OCI-LY7 (cell line): ENCODE results near the gene TEKT5. TPM values are rescaled to one million over a fixed set of nuclear protein-coding genes. Genes with fewer than 3 reads are reported as not detected.

ENCODE experiments used
- BruUV-seq: library from RNA; stranded (reverse); fragments of 400-500 nt; replicated peaks from 2 replicates; lab custom pipeline; 2021; lab: Mats Ljungman, UMichigan
- CTCF ChIA-PET: fragments of 300-600 bp; sonication (Branson Sonifier 250); formaldehyde crosslinking; loops from one replicate; lab custom pipeline; 2022; ENCODE audit warnings: antibody characterized with exemption; ENCODE audit not compliant: unreplicated experiment; lab: Charles Lee
- POLR2A ChIA-PET: fragments of 300-600 bp; sonication (Branson Sonifier 250); formaldehyde crosslinking; loops from one replicate; lab custom pipeline; 2022; ENCODE audit warnings: antibody characterized with exemption; lab: Charles Lee
- DNase-seq: peaks from one replicate; pipeline ENCODE4 v3.0.0-alpha.2; 2015; ENCODE audit warnings: low spot score
- H2AFZ ChIP-seq: fragments of 200-600 bp; sonication (generic), shearing (Covaris generic); 2 replicates; pipeline ENCODE4 v1.6.1; 2014; ENCODE audit warnings: mild to moderate bottlenecking, antibody characterized with exemption, low read length, moderate library complexity
- H3K27ac ChIP-seq: fragments of 200-600 bp; sonication (generic); 2 replicates; pipeline ENCODE4 v1.5.1; 2014; ENCODE audit warnings: mixed run types, low read depth, mild to moderate bottlenecking, moderate library complexity, low read length, inconsistent platforms; ENCODE audit not compliant: poor library complexity, severe bottlenecking
- H3K36me3 ChIP-seq: fragments of 200-600 bp; sonication (generic); 2 replicates; pipeline ENCODE4 v1.6.1; 2014; ENCODE audit warnings: mild to moderate bottlenecking, antibody characterized with exemption, low read length, moderate library complexity, mixed read lengths; ENCODE audit not compliant: insufficient read depth
- H3K4me1 ChIP-seq: fragments of 200-600 bp; sonication (generic); 2 replicates; pipeline ENCODE4 v1.5.1; 2014; ENCODE audit warnings: mild to moderate bottlenecking, low read length; ENCODE audit not compliant: insufficient read depth, poor library complexity, severe bottlenecking
- H3K4me2 ChIP-seq: fragments of 200-600 bp; sonication (generic); 2 replicates; pipeline ENCODE4 v1.6.1; 2014; ENCODE audit warnings: mild to moderate bottlenecking, low read length
- H3K4me3 ChIP-seq: fragments of 200-600 bp; sonication (generic); 2 replicates; pipeline ENCODE4 v1.5.1; 2014; ENCODE audit warnings: mild to moderate bottlenecking, low read depth, low read length; ENCODE audit not compliant: poor library complexity, severe bottlenecking
- H3K79me2 ChIP-seq: fragments of 200-600 bp; sonication (generic); 2 replicates; pipeline ENCODE4 v1.6.1; 2016; ENCODE audit warnings: low read depth, mild to moderate bottlenecking, low read length, moderate library complexity, mixed read lengths; ENCODE audit not compliant: insufficient read depth
- H3K9me2 ChIP-seq: fragments of 200-600 bp; sonication (generic); 2 replicates; pipeline ENCODE4 v1.6.1; 2016; ENCODE audit warnings: mild to moderate bottlenecking, low read length, mixed read lengths; ENCODE audit not compliant: insufficient read depth
- H3K9me3 ChIP-seq: fragments of 200-600 bp; sonication (generic); 2 replicates; pipeline ENCODE4 v1.6.1; 2014; ENCODE audit warnings: mild to moderate bottlenecking, mixed run types, low read length, mixed read lengths
- H4K20me1 ChIP-seq: fragments of 200-600 bp; sonication (generic); 2 replicates; pipeline ENCODE4 v1.6.1; 2014; ENCODE audit warnings: mild to moderate bottlenecking, antibody characterized with exemption, low read length, moderate library complexity, mixed read lengths; ENCODE audit not compliant: insufficient read depth
- EZH2phosphoT487 ChIP-seq: fragments of 200-600 bp; sonication (generic); IDR thresholded peaks from 2 replicates; pipeline ENCODE4 v1.6.1; 2018; ENCODE audit warnings: low read depth, borderline replicate concordance, mild to moderate bottlenecking, mixed run types, antibody characterized with exemption, low read length, moderate library complexity, mixed read lengths
- intact Hi-C: fragments of 100-400 bp; cut with micrococcal nuclease; formaldehyde crosslinking; loops from one replicate; pipeline ENCODE4 v1.10.0; 2022; ENCODE audit not compliant: unreplicated experiment
- total RNA-seq, 2 experiments: library from RNA; depleted of rRNA in 1 of 2; stranded (reverse); fragments of >200 nt in 1 of 2; shearing (Covaris generic) in 1 of 2; gene quantifications; 2 replicates each; pipeline ENCODE4 v1.2.3, GENCODE V29; 2014 to 2022
- TF ChIP-seq, protein P1 (sequence below): fragments of 200-600 bp; sonication (generic); conservative IDR thresholded peaks from 2 replicates; pipeline ENCODE4 v1.5.1; 2014; ENCODE audit warnings: mild to moderate bottlenecking, antibody characterized with exemption, low read length, moderate library complexity, mixed read lengths

TEKT5 gene
- total RNA-seq, 2 experiments from 2014 or later, result 0.32 to 0.74 TPM

GRCh38 chr16:10619271-10619849 is 75.4 kb downstream of the TEKT5 start:
- Histone ChIP-seq H3K36me3 (no peaks in the 10 kb centered on the region), H3K4me3 (no peak overlapping the region), H3K4me1 (no peaks in the 10 kb centered on the region), H3K79me2 (no peaks in the 10 kb centered on the region), H3K9me2 (no peaks in the 10 kb centered on the region), H3K9me3 (no peaks in the 10 kb centered on the region), H3K27ac (no peak overlapping the region), H4K20me1 (no peaks in the 10 kb centered on the region), H2AFZ (no peak overlapping the region), H3K4me2 (no peak overlapping the region)
- no TSS peak for BruUV-seq
- ChIA-PET CTCF (interaction anchor here (0.6 kb wide), 1 partner anchor 9 kb away, joined by 3 read pairs; no protein-coding TSS in a partner anchor), POLR2A (interaction anchor here (0.6 kb wide), 1 partner anchor 104 kb away, joined by 3 read pairs; no protein-coding TSS in a partner anchor)
- TF ChIP-seq, protein P1, sequence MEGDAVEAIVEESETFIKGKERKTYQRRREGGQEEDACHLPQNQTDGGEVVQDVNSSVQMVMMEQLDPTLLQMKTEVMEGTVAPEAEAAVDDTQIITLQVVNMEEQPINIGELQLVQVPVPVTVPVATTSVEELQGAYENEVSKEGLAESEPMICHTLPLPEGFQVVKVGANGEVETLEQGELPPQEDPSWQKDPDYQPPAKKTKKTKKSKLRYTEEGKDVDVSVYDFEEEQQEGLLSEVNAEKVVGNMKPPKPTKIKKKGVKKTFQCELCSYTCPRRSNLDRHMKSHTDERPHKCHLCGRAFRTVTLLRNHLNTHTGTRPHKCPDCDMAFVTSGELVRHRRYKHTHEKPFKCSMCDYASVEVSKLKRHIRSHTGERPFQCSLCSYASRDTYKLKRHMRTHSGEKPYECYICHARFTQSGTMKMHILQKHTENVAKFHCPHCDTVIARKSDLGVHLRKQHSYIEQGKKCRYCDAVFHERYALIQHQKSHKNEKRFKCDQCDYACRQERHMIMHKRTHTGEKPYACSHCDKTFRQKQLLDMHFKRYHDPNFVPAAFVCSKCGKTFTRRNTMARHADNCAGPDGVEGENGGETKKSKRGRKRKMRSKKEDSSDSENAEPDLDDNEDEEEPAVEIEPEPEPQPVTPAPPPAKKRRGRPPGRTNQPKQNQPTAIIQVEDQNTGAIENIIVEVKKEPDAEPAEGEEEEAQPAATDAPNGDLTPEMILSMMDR, result no peak
- no peak for TF ChIP-seq EZH2phosphoT487
- no peak for DNase-seq
- intact Hi-C loops, result no loop called here

DNA sequence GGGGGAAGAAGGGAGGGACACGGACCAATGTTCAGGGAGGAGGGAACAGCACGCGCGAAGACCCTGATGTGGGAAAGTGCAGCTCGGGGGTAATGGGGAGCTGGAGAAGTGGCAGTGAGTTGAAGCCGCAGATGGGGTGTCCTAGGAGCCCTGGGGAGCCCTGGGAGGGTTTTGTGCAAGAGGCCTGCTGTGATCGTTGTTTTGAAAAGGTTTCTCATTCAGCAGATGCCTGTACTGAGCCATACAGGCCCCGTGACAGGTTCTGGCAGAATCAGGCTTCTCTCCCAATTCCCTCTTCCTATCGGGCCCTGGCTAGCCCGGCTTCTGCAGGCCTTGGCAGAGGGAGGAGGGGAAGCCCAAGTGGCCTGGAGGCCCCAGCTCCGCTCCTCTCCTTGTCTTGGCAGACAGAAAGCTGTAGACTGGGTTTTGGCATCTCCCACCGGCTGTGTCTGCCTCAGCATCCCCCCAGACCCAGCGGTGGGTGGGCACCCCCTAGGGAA is 76.0 kb downstream of the TEKT5 start:
- Histone ChIP-seq H3K36me3 (no peaks in the 10 kb centered on the region), H3K9me3 (no peaks in the 10 kb centered on the region), H2AFZ (no peak overlapping the region), H3K4me3 (no peak overlapping the region), H3K9me2 (no peaks in the 10 kb centered on the region), H3K4me1 (no peaks in the 10 kb centered on the region), H3K4me2 (no peak overlapping the region), H3K27ac (no peak overlapping the region), H4K20me1 (no peaks in the 10 kb centered on the region), H3K79me2 (no peaks in the 10 kb centered on the region)
- ChIA-PET POLR2A (no interaction called here), CTCF (no interaction called here)
- no peak for DNase-seq
- intact Hi-C loops, result no loop called here
- BruUV-seq, result no TSS peak
- TF ChIP-seq, protein P1, result no peak
- TF ChIP-seq EZH2phosphoT487, result no peak
